ENCODE data around the gene EMILIN1.

Gene EMILIN1

DNA sequence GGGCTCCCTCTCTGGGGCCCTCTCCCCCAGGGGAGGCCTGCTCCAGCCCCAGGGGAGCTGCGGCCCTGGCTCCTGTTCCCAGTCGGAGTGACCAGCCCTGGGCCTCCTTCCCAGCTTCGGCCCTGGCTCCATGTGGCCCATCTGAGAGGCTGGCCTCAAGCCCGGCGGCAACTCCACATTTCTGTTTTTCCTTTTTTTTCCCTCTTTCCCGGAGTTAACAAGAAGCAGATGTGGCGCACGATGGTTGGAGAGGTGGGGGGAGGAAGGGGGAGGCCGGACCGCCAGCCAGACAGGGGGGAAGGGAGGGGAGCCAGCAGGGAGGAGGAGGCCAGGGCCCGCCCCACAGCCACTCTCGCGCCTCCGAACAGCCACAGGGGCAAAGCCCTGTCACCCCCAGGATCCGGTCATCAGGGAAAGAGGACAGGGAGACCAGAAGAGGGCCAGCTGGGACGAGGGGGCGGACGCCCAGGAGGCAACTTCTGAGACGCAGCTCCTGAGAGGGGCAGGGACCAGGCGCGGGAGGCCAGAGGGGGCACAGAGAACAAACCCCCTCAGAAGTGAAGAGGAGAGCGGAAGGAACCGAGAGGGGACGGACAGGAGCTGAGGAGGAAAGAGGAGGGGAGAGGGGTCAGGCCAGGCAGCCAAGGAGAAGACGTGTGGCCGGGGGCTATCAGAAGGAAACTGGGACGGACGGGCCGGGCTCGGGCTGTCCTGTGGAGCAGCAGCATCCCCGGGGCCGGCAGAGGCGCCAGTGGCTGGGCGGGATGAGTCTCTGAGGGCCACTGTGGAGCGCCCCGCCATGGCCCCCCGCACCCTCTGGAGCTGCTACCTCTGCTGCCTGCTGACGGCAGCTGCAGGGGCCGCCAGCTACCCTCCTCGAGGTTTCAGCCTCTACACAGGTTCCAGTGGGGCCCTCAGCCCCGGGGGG lies at the start of gene EMILIN1:
EMILIN1 (plus strand) TSS at position 349 of the 928 bp plus-strand sequence; CDS start at position 800, 451 bp downstream.
- no peak for DNase-seq (ENCODE audit: low read depth)

- no peak for DNase-seq (ENCODE audit: low read depth)
Measured at GRCh38 chr2:27029051-27029450, 49.4 kb upstream of the EMILIN1 start.

DNA sequence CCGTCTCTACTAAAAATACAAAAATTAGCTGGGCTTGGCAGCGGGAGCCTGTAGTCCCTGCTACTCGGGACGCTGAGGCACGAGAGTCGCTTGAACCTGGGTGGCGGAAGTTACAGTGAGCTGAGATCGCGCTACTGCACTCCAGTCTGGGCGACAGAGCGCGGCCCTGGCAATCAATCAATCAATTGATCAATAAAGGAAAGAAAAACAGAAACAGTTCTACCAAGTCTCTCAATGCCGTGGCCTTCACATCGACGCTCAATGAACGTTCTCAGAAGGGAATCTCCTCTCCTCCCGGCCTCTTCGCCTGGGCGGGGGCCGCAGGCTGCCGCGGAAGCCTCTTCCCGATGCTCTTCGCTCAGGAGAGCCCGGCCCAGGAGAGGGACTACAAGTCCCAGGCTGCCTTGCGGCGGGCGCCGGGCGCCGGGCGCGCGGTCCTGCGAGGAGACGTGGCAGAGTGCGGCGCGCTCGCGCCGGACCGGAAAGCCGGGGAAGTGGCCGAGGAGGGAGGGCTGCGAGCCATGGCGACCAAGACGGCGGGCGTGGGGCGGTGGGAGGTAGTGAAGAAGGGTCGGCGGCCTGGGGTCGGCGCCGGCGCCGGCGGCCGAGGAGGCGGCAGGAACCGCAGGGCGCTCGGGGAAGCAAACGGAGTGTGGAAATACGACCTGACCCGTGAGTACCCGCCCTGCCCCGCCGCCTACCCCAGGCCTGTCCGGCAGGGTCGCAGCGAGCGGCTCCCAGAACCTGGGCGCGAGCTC lies 45.7 kb upstream of the EMILIN1 start, which contains the start of gene TMEM214:
TMEM214 (plus strand) TSS at position 471 of the 758 bp plus-strand sequence; CDS start at position 522, 51 bp downstream.
- DNase-seq (ENCODE audit: low read depth), result peak; percentile 83

- no peak for DNase-seq (ENCODE audit: low read depth)
Measured at GRCh38 chr2:27033253-27033852, 45.1 kb upstream of the EMILIN1 start.

DNA sequence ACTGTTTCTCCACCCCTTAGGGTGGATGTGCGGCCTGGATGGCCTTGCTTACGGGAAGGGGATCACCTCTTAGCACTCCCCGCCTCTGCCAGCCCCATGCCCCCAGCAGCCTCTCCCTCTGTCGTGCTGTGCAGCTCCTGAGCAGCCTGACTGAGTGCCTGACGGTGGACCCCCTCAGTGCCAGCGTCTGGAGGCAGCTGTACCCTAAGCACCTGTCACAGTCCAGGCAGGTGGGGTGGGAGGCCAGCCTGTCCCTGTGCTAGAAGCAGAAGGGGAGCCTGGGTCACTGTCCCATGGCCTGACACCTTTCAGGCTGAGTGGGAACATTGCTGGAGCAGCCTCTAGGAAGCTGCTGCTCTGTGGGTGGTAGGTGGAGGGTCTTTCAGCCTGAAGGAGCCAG lies 40.4 kb upstream of the EMILIN1 start:
- DNase-seq (ENCODE audit: low read depth), result no peak

DNA sequence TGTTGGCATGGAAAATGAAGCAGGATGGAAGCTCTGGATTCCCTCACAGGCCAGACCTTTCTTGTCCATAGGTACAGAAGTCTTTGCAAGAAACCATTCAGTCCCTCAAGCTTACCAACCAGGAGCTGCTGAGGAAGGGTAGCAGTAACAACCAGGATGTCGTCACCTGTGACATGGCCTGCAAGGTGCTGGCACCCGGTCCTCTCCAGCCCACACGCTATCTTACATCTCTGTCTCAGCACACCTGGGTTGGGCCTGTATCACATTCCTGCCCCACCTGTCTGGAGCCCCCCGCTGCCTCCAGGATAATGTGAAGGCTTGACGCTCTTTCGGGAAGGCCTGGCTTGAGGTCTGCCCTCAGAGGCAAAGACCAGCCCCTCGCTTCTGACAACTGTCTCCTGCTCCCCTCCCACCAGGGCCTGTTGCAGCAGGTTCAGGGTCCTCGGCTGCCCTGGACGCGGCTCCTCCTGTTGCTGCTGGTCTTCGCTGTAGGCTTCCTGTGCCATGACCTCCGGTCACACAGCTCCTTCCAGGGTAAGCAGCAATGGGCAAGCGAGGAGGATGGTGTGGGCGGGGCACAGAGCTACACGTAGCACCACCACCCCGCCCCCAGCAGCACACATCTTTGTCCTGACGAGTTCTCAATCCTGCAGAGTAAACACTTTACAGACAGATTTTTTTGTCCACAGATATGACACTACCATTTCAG lies 39.6 kb upstream of the EMILIN1 start:
- DNase-seq (ENCODE audit: low read depth), result no peak

DNA sequence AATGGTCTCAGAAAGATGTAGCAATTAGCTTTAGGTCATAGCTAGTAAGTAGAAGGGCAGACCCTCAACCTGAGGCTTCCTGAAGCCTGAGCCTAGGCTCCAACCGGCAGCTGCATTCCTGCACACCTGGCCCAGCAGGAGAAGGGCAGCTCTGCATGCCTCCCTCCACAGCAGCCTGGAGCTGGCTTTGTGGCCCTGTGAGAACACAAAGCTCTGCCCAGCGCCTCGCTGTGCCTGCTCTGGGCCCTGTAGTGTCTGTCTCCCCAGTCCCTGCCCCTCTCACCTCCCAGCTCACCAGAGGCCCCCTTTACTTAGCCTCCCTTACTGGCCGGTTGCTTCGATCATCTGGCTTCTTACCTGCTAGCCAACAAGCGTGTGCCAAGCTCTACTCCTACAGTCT lies 39.0 kb upstream of the EMILIN1 start:
- no peak for DNase-seq (ENCODE audit: low read depth)

GRCh38 chr2:27039871-27040270 lies 38.5 kb upstream of the EMILIN1 start:
- DNase-seq (ENCODE audit: low read depth), result no peak

- no peak for DNase-seq (ENCODE audit: low read depth)
Measured at GRCh38 chr2:27040282-27040681, 38.1 kb upstream of the EMILIN1 start.

DNA sequence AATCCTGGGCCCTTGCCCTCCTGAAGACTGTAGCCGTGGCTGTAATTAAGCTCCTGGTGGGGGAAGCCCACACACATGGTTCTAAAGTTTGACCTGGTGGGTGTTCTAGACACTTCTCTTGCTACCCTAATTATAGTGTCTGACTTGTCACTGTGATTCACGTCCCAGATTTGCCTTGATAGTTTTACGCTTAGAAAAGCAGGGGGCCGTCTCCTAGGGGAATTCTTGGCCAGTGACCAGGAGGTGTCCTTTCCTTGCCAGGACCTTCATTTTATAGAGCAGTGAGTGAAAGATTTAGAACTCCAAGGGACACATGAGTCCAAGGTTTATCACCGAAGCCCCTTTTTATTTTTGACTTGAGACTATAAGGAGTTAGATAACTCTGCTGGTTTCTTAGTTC lies 36.7 kb upstream of the EMILIN1 start:
- DNase-seq (ENCODE audit: low read depth), result no peak

DNA sequence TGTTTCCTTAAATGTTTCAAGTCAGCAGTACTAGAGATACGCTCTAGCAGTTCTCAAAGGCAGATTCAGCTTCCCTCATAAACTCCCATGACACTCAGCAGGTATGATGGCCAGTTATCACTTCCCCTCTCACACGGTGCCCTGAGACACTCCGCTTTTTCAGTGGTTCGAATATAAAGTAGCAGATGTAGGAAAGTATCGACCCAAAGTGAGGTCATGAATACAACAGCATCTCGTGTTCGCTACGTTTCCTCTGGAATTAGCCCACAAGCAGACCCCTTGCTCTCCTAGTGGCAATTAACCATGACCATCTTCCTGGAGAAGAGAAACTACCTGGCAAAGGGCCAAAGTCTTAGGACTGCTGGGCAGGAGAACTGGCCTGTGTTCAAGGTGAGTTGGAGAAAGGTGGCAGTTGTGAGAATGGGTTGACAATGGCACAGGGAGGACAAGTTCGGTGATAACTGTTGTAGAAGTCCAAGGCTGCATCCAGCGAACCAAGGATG lies 36.2 kb upstream of the EMILIN1 start:
- no peak for DNase-seq (ENCODE audit: low read depth)

DNA sequence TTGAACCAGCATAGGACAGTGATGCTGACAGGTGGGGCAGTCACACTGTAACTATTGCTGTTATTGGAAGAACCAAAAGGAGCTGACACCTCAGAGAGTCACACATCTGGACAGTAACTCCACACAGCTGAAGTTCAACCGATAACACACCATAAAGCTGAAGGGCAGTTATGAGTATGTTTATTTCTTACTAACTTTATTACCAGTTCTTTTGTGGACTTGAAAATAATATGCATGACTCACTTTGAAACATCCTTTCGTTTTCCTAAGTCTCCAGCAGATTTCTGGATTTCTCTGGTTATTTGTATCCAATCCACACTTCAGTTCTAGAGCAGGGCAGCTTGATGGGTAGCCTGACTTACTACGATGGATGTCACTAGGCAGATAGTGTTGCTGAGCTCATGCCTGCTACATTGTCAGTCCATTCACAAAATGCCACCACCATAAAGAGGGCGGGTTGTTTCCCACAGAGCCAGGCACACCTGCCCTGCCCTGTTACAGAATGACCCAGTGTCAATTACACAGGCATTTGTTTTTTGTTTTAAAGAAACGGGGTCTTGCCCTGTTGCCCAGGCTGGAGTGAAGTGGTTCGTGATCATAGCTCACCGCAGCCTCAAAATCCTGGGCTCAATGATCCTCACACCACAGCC lies 35.3 kb upstream of the EMILIN1 start:
- DNase-seq (ENCODE audit: low read depth), result no peak

GRCh38 chr2:27049422-27050280 lies 28.8 kb upstream of the EMILIN1 start:
- DNase-seq (ENCODE audit: low read depth), result peak; percentile 74

DNA sequence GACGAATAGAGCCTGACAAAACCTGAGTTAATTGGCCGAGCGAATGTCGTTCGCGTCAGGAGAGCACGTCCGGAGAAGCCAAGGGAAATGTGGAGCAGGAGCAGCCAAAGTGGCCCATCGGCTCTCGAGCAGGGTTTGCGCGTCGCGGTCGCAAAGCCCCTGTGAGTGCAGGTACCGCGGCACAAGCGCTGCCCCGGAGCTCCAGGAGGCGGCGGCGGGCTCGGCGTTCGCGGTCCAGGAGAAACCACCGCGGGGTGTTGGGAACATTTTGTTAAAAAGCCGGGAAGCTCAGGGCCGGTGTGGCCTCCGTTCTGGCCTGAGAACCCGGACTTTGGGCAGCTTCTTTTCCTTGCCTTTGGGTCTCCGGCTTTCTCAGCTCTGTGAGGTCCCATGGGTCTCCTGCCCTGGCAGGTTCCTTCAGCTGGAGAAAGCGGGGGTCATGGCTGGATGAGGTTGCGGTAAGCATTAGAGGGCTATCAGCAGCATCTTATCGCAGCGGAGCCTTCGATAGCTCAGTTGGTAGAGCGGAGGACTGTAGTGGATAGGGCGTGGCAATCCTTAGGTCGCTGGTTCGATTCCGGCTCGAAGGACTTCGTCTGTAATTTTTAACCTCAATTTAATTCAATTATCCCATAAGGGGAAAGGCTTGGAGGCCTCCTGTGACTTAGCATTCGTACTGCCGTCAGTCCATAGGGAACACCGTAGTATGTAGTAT lies 28.0 kb upstream of the EMILIN1 start:
- DNase-seq (ENCODE audit: low read depth), result peak; percentile 84

- peak; percentile 92 for DNase-seq (ENCODE audit: low read depth)
Measured at GRCh38 chr2:27050996-27051901, 27.2 kb upstream of the EMILIN1 start, which contains the start of gene AGBL5. TSS of gene AGBL5 (plus strand) at chr2:27051668. CDS start at chr2:27052959, 1,291 bp downstream.

DNA sequence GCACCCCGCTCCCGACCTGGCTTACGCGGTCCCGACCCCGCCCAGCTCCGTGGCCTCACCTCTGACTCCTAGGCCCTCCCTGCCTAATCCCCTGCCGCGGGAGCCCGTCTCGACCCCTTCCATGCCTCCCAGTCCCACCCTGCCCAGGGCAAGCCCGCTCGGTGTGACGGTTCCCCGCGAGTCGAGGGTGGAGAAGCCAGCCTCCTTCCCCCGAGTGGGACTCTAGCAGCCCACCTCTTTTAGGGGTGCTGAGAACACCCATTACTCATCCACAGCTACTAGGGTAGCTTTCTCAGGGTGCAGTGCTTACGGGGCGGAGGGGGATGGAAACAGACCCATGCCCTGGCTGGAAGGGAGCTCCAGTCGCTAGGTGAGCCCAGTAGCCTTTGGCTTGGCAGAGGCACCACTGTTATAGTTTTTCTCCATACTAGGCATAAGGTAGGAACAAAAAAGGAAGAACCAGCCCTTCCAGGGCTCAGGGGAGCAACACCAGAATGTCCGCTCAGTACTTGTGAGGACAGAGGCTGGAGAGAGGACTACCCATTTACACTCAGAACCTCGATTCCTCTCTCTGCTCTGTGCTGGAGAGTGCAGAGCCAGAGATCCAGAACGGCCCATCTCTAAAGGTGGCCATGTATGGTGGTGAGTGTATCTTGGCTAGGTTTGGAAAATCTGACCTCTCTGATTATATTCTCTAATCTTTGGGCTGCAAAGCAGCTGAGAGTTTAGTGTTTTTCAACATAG lies 26.3 kb upstream of the EMILIN1 start:
- no peak for DNase-seq (ENCODE audit: low read depth)

DNA sequence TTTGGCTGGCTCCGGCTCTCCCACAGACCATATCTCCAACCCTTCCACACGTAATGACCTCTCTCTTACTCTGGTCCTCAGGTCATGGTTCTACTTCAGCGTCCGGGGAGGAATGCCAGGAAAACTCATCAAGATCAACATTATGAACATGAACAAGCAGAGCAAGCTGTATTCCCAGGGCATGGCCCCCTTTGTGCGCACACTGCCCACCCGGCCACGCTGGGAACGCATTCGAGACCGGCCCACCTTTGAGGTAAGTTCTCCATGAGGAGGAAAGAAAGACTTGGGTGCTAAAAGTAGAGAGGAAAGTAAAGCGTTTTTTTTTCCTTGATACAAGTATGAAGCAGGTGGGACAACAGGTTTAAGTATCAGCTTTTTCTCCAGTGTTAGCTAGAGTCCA lies 25.1 kb upstream of the EMILIN1 start:
- DNase-seq (ENCODE audit: low read depth), result no peak

GRCh38 chr2:27053776-27054175 lies 24.6 kb upstream of the EMILIN1 start:
- no peak for DNase-seq (ENCODE audit: low read depth)

Measured in activated T-cell treated with anti-CD3 and anti-CD28 coated beads for 48 hours (primary cell).